Fibroblast of villous mesenchyme (primary cell): ENCODE measurements around the gene CHN1. TPM values are rescaled to one million over a fixed set of nuclear protein-coding genes. Genes with fewer than 3 reads are reported as not detected.

Source experiments
- DNase-seq: peaks from one replicate; pipeline ENCODE4 v3.0.0-alpha.2; 2010; ENCODE audit warnings: low read depth
- H3K4me3 ChIP-seq: 2 replicates; pipeline ENCODE4 v1.5.1; 2011; ENCODE audit warnings: low read depth, mild to moderate bottlenecking, low read length
- CTCF ChIP-seq: IDR thresholded peaks from 2 replicates; pipeline ENCODE4 v1.5.1; 2012; ENCODE audit warnings: low read depth, mild to moderate bottlenecking, low read length; ENCODE audit not compliant: insufficient read depth
- total RNA-seq: library from RNA; depleted of rRNA; stranded (reverse); fragments of >200 nt; gene quantifications from 2 replicates; pipeline ENCODE4 v1.2.3, GENCODE V29; 2012

Gene CHN1
- total RNA-seq, 1 donor = 45.3 TPM

GRCh38 chr2:175011505-175011904 lies 6.3 kb upstream of the CHN1 start:
- DNase-seq = no peak

GRCh38 chr2:175010848-175011254 lies 5.7 kb upstream of the CHN1 start:
- DNase-seq = no peak
- H3K4me3 ChIP-seq = no peak overlapping the region
- no peak for TF ChIP-seq CTCF

More at GRCh38 chr2:175011505-175011904, 6.3 kb upstream of the CHN1 start:
- H3K4me3 ChIP-seq = no peak overlapping the region
- TF ChIP-seq CTCF = no peak

- H3K4me3 ChIP-seq = no peak overlapping the region
- TF ChIP-seq CTCF = peak; percentile 7
- DNase-seq = no peak
Observed at GRCh38 chr2:175009917-175010621, 4.9 kb upstream of the CHN1 start.

GRCh38 chr2:175008801-175009495 lies 3.8 kb upstream of the CHN1 start:
- DNase-seq = no peak
- TF ChIP-seq CTCF = no peak
- H3K4me3 ChIP-seq = no peak overlapping the region

GRCh38 chr2:175008009-175008408 lies 2.8 kb upstream of the CHN1 start:
- DNase-seq = no peak
- H3K4me3 ChIP-seq = no peak overlapping the region
- TF ChIP-seq CTCF = no peak

- no peak overlapping the region for H3K4me3 ChIP-seq
- no peak for DNase-seq
- TF ChIP-seq CTCF = no peak
Observed at GRCh38 chr2:175007510-175007909, 2.3 kb upstream of the CHN1 start.
